ENCODE results near the gene GPI. TPM values are rescaled to one million over a fixed set of nuclear protein-coding genes. Genes with fewer than 3 reads are reported as not detected.
A peak's percentile ranks its signal among the peaks of the same experiment; 100 is the strongest.
"Not testable (repeated sequence)": the region's sequence is repeated elsewhere in the genome, so short reads cannot be mapped to it uniquely, and the experiment has no call there.

GPI gene
- total RNA-seq, 1 donor, result 127 TPM

GRCh38 chr19:34383599-34383998, 18.6 kb downstream of the GPI start:
- TF ChIP-seq, protein P1, sequence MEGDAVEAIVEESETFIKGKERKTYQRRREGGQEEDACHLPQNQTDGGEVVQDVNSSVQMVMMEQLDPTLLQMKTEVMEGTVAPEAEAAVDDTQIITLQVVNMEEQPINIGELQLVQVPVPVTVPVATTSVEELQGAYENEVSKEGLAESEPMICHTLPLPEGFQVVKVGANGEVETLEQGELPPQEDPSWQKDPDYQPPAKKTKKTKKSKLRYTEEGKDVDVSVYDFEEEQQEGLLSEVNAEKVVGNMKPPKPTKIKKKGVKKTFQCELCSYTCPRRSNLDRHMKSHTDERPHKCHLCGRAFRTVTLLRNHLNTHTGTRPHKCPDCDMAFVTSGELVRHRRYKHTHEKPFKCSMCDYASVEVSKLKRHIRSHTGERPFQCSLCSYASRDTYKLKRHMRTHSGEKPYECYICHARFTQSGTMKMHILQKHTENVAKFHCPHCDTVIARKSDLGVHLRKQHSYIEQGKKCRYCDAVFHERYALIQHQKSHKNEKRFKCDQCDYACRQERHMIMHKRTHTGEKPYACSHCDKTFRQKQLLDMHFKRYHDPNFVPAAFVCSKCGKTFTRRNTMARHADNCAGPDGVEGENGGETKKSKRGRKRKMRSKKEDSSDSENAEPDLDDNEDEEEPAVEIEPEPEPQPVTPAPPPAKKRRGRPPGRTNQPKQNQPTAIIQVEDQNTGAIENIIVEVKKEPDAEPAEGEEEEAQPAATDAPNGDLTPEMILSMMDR (IDR thresholded peaks at IDR 0.05; ENCODE audit: insufficient read depth, low read length), result no peak
- no peak overlapping the region for H3K4me3 ChIP-seq (ENCODE audit: low read depth, low read length)
- no peak for DNase-seq (ENCODE audit: low read depth)

- TF ChIP-seq, protein P1 (IDR thresholded peaks at IDR 0.05; ENCODE audit: insufficient read depth, low read length), result no peak
- no peak for DNase-seq (ENCODE audit: low read depth)
- no peak overlapping the region for H3K4me3 ChIP-seq (ENCODE audit: low read depth, low read length)
Observed at GRCh38 chr19:34386645-34387445, 21.8 kb downstream of the GPI start.

GRCh38 chr19:34387446-34387810, 22.4 kb downstream of the GPI start:
- no peak for DNase-seq (ENCODE audit: low read depth)
- no peak overlapping the region for H3K4me3 ChIP-seq (ENCODE audit: low read depth, low read length)
- TF ChIP-seq, protein P1 (IDR thresholded peaks at IDR 0.05; ENCODE audit: insufficient read depth, low read length), result no peak

GRCh38 chr19:34388745-34389144, 23.7 kb downstream of the GPI start:
- H3K4me3 ChIP-seq (ENCODE audit: low read depth, low read length); DNase-seq (ENCODE audit: low read depth): not testable (repeated sequence)

- TF ChIP-seq, protein P1 (IDR thresholded peaks at IDR 0.05; ENCODE audit: insufficient read depth, low read length), result no peak
- DNase-seq (ENCODE audit: low read depth), result peak; percentile 10
- H3K4me3 ChIP-seq (ENCODE audit: low read depth, low read length), result no peak overlapping the region
Observed at GRCh38 chr19:34391813-34392212, 26.8 kb downstream of the GPI start.

DNA sequence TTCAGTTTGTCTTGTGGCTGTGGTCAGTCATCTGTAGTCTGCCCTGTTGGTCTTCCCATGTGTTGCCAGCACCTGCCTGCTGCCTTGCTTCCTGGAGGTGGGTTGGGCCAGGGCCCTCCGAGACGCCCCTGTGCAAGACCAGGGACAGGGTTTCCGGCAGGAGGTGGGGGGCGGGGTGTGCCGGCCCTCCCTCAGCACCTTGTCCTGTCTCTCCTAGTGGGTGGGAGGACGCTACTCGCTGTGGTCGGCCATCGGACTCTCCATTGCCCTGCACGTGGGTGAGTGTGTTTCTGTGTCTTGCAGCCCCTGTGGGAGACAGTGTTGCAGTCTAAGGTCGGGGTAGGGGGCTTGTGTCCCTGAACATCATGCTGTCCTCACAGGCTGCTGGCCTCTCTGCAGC, 28.0 kb downstream of the GPI start:
- H3K4me3 ChIP-seq (ENCODE audit: low read depth, low read length), result no peak overlapping the region
- no peak for DNase-seq (ENCODE audit: low read depth)
- TF ChIP-seq, protein P1 (IDR thresholded peaks at IDR 0.05; ENCODE audit: insufficient read depth, low read length), result no peak

DNA sequence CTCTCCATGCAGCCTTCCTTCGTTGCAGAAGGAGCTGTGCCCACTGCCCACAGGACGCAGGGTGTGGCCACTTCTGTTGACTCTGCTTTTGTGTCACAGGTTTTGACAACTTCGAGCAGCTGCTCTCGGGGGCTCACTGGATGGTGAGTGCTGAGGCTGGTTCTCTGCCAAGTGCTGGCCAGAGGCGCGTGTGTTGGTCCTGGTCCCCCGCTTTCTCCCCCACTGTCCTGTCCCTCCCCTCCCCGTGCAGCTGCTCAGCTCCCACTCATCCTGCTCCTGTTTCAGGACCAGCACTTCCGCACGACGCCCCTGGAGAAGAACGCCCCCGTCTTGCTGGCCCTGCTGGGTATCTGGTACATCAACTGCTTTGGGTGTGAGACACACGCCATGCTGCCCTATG, 28.6 kb downstream of the GPI start:
- TF ChIP-seq, protein P1 (IDR thresholded peaks at IDR 0.05; ENCODE audit: insufficient read depth, low read length), result no peak
- no peak overlapping the region for H3K4me3 ChIP-seq (ENCODE audit: low read depth, low read length)

More for the DNA sequence above, 28.6 kb downstream of the GPI start:
- DNase-seq (ENCODE audit: low read depth), result no peak

All from fibroblast of the aortic adventitia (primary cell).